Neural crest cell (in vitro differentiated cells): ENCODE data around the gene P2RX4. TPM values are rescaled to one million over a fixed set of nuclear protein-coding genes. Genes with fewer than 3 reads are reported as not detected.

Experiments used
- DNase-seq: peaks from one replicate; pipeline ENCODE4 v3.0.0; 2021; ENCODE audit warnings: low read depth, mixed read lengths, low spot score
- H3K27ac Mint-ChIP-seq: one replicate; pipeline ENCODE4 v1.8.0; 2021; ENCODE audit warnings: mild to moderate bottlenecking, mixed read lengths; ENCODE audit not compliant: unreplicated experiment
- H3K27me3 Mint-ChIP-seq: 2 replicates; pipeline ENCODE4 v1.8.0; 2021; ENCODE audit warnings: low read depth, mild to moderate bottlenecking, mixed read lengths
- H3K36me3 Mint-ChIP-seq: 2 replicates; pipeline ENCODE4 v1.8.0; 2021; ENCODE audit warnings: low read depth, mild to moderate bottlenecking, mixed read lengths
- H3K4me1 Mint-ChIP-seq: 2 replicates; pipeline ENCODE4 v1.8.0; 2021; ENCODE audit warnings: mixed read lengths
- H3K4me3 Mint-ChIP-seq: one replicate; pipeline ENCODE4 v1.8.0; 2021; ENCODE audit warnings: mild to moderate bottlenecking, mixed read lengths
- H3K9me3 Mint-ChIP-seq: 2 replicates; pipeline ENCODE4 v1.8.0; 2021; ENCODE audit warnings: mixed read lengths
- total RNA-seq: library from RNA; stranded (reverse); gene quantifications from 2 replicates; pipeline ENCODE4 v1.2.1, GENCODE V29; 2021
- TF ChIP-seq, protein P1 (sequence below): fragments of 200-600 bp; sonication (generic); conservative IDR thresholded peaks from 2 replicates; pipeline ENCODE4 v1.5.0; 2021; ENCODE audit warnings: antibody characterized with exemption, mild to moderate bottlenecking

P2RX4 gene
- total RNA-seq, 1 donor from 2014 or later, result 10.8 TPM

GRCh38 chr12:121166356-121166755 is 43.6 kb upstream of the P2RX4 start:
- peaks cover 4% of the 10 kb centered on the region for H3K4me1 Mint-ChIP-seq
- no peak overlapping the region for H3K27ac Mint-ChIP-seq
- DNase-seq, result no peak
- H3K27me3 Mint-ChIP-seq, result no peaks in the 10 kb centered on the region
- H3K36me3 Mint-ChIP-seq, result no peaks in the 10 kb centered on the region
- no peak overlapping the region for H3K4me3 Mint-ChIP-seq
- no peaks in the 10 kb centered on the region for H3K9me3 Mint-ChIP-seq
- TF ChIP-seq, protein P1, sequence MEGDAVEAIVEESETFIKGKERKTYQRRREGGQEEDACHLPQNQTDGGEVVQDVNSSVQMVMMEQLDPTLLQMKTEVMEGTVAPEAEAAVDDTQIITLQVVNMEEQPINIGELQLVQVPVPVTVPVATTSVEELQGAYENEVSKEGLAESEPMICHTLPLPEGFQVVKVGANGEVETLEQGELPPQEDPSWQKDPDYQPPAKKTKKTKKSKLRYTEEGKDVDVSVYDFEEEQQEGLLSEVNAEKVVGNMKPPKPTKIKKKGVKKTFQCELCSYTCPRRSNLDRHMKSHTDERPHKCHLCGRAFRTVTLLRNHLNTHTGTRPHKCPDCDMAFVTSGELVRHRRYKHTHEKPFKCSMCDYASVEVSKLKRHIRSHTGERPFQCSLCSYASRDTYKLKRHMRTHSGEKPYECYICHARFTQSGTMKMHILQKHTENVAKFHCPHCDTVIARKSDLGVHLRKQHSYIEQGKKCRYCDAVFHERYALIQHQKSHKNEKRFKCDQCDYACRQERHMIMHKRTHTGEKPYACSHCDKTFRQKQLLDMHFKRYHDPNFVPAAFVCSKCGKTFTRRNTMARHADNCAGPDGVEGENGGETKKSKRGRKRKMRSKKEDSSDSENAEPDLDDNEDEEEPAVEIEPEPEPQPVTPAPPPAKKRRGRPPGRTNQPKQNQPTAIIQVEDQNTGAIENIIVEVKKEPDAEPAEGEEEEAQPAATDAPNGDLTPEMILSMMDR, result no peak

DNA sequence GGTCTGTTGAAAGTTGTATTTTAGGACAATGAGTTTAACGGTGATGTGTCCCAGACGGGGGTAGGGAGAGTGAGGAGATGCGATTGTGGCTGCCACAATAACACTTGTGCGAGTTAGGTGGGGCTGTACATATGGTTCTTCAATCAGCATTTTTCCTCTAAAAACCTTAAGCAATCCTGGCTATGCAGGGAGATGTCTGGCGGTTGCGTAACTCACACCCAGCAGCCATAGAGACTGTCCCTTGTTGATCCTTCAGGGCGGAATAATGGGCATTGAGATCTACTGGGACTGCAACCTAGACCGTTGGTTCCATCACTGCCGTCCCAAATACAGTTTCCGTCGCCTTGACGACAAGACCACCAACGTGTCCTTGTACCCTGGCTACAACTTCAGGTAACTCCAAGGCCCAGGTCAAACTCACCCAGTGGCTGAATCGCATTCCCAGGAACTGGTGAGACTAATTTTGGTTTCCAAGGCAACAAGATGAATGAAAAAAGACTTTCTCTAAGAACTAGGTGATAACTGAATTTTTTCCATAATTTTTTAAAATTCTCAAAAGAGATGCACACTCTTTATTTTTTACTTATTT is 42.6 kb upstream of the P2RX4 start:
- Mint-ChIP-seq H3K27ac (no peak overlapping the region), H3K9me3 (no peaks in the 10 kb centered on the region), H3K4me1 (peaks cover 4% of the 10 kb centered on the region), H3K4me3 (no peak overlapping the region), H3K27me3 (no peaks in the 10 kb centered on the region), H3K36me3 (no peaks in the 10 kb centered on the region)
- TF ChIP-seq, protein P1, result no peak
- DNase-seq, result no peak

DNA sequence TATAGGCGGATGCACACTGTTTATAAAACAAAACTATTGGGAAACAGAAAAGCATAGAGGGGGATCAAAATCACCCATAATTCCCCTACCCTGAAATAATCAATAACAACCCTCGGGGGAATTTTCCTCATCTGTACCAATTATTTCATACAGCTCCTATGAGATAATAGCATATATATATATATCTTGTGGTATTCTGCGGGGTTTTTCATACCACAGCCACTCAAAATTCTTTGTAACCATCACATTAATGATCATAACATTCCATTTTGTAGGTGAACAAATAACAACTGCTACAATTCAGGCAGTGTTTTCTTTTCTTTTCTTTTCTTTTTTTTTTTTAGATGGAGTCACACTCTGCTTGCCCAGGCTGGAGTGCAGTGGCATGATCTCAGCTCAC is 42.0 kb upstream of the P2RX4 start:
- Mint-ChIP-seq H3K36me3 (no peaks in the 10 kb centered on the region), H3K9me3 (no peaks in the 10 kb centered on the region), H3K27ac (no peak overlapping the region), H3K27me3 (no peaks in the 10 kb centered on the region), H3K4me3 (no peak overlapping the region), H3K4me1 (peaks cover 4% of the 10 kb centered on the region)
- TF ChIP-seq, protein P1, result no peak
- no peak for DNase-seq

DNA sequence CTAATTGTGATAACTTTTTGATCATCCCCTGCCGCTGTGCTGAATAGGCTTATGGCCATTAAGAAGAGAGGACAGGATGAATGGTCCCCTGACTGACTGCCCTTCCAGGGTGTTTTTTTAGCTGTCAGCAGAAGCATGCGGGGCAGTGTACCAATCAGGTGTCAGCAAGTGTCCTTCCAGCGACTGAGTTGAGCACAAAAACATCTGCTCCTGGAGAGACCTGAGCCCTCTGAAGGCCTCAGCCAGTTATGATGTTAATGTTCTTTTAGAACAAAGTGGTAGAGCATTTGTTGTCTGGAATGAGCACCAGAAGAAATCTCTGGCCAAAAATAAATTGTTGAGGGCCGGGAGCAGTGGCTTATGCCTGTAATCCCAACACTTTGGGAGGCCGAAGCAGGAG is 39.8 kb upstream of the P2RX4 start:
- H3K4me1 Mint-ChIP-seq, result peaks cover 4% of the 10 kb centered on the region
- no peaks in the 10 kb centered on the region for H3K9me3 Mint-ChIP-seq
- TF ChIP-seq, protein P1, result no peak
- DNase-seq, result no peak
- H3K27ac Mint-ChIP-seq, result no peak overlapping the region
- no peaks in the 10 kb centered on the region for H3K27me3 Mint-ChIP-seq
- no peak overlapping the region for H3K4me3 Mint-ChIP-seq
- H3K36me3 Mint-ChIP-seq, result no peaks in the 10 kb centered on the region

DNA sequence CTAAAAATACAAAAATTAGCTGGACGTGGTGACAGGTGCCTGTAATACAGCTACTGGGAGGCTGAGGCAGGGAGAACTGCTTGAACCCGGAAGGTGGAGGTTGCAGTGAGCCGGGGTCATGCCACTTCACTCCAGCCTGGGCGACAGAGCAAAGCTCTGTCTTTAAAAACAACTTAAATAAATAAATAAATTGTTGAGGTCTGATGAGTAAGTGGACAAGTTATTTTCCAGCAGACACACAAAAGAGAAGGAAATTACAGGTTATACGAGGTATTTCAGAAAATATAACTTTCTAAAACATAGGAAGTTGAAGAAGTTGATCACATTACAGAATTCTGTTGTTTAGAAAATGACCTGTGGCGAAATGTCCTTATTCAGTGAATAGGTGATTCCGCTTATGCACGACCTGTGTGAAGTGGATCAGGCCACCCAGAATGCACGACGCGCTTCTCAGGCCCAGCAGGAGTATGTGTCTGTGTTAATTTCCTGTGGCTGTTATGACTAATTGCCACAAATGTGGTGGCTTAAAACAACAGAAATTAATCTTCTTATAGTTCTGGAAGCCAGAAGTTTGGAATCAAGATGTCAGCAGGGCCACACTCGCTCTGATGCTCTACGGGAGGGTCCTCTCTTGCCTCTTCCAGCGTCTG is 39.2 kb upstream of the P2RX4 start:
- Mint-ChIP-seq H3K36me3 (no peaks in the 10 kb centered on the region), H3K4me3 (no peak overlapping the region), H3K9me3 (no peaks in the 10 kb centered on the region), H3K27ac (peak overlapping the region; percentile 73), H3K27me3 (no peaks in the 10 kb centered on the region), H3K4me1 (peaks cover 4% of the 10 kb centered on the region)
- no peak for DNase-seq
- TF ChIP-seq, protein P1, result no peak
